Thyroid gland (tissue), 4 donors: Measurements from ENCODE around the gene SIX3.

Experiments used
- POLR2A ChIP-seq, 2 donors: fragments of 450-650 bp; IDR thresholded peaks; one replicate each; pipeline ENCODE4 v1.6.1; 2017; ENCODE audit warnings: antibody characterized with exemption in 2 of 2, mild to moderate bottlenecking in 2 of 2, moderate library complexity in 1 of 2
- TF ChIP-seq, protein P1 (sequence below), 6 experiments: fragments of 200-600 bp in 3 of 6; fragments of 450-650 bp in 3 of 6; sonication (generic) in 3 of 6; IDR thresholded peaks; one replicate each; pipeline ENCODE4 v1.5.1; 2016 to 2019; ENCODE audit warnings: antibody characterized with exemption in 6 of 6, mild to moderate bottlenecking in 2 of 6, inconsistent platforms in 1 of 6, moderate library complexity in 1 of 6

- TF ChIP-seq, protein P1, sequence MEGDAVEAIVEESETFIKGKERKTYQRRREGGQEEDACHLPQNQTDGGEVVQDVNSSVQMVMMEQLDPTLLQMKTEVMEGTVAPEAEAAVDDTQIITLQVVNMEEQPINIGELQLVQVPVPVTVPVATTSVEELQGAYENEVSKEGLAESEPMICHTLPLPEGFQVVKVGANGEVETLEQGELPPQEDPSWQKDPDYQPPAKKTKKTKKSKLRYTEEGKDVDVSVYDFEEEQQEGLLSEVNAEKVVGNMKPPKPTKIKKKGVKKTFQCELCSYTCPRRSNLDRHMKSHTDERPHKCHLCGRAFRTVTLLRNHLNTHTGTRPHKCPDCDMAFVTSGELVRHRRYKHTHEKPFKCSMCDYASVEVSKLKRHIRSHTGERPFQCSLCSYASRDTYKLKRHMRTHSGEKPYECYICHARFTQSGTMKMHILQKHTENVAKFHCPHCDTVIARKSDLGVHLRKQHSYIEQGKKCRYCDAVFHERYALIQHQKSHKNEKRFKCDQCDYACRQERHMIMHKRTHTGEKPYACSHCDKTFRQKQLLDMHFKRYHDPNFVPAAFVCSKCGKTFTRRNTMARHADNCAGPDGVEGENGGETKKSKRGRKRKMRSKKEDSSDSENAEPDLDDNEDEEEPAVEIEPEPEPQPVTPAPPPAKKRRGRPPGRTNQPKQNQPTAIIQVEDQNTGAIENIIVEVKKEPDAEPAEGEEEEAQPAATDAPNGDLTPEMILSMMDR (IDR thresholded peaks at IDR 0.05) = no peak
- no peak for TF ChIP-seq POLR2A (IDR thresholded peaks at IDR 0.05)
Measured at GRCh38 chr2:44945676-44946371, 4.3 kb downstream of the SIX3 start.
